NCI-H510A treated with DMSO at 0.1 percent for 48 hours (cell line): ENCODE results near the gene PGC.
A peak's percentile ranks its signal among the peaks of the same experiment; 100 is the strongest.

ENCODE experiments used
- DNase-seq: peaks from one replicate; lab custom pipeline; 2025; lab: John Stamatoyannopoulos, UW

PGC gene

DNA sequence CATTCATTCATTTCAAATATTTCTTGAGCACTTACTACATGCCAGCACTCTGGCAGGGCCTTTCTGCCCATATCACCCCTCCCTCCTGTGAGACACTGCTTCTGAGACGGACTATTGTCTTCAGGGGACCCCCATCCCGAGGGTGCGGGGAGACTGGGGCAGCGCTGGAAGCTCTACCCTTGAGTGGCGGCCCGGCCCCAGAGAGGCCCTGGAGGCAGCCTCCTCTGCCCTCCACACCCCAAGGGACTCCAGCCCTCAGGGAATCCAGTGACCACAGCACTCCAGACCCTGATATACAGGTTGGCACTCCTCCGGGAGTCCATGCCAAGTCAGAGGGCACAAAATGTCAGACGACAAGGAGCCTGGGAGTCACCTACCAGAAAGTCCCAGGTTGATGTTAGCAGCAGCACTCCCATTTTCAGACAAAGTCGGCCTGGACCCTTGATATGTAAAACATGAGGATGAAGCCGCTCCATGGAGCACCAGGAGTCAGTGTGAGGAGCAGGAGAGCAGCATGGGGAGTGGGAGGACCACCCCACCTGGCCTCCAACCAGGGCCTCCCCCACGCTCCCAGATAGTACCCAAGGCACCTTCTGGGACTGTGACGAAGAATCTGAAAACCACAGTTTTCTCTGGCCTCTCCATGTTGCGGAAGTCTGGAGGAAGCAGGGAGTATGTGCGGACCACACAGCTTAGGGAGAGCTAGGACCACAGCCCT lies 32.5 kb downstream of the PGC start:
- no peak for DNase-seq

DNA sequence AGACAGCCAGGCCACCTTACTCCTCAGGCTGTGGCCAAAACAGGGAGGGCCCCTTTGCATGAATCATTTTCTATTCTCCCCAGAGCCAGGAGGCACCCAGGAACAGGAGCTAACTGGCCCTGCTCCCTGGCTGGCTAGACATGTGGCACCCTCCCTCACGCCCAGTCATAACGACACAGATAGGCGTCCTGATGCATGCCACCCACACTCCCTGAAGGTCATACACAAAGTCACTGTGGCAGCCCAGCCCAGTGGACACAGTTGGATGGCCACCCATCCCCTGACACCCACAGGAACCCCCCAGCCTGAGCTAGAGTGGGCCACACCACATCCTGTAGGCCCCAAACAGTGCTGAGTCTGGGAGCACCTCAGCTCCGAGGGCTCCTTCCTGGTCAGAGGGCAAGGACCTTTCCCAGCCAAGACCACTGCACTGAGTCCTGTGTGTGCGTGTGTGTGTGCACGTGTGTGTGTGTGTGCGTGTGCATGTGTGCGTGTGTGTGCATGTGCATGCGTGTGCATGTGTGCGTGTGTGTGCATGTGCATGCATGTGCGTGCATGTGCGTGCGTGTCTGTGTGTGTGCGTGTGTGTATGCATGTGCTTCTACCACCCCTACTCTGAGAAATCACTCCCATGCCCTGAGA lies 33.4 kb downstream of the PGC start:
- no peak for DNase-seq

DNA sequence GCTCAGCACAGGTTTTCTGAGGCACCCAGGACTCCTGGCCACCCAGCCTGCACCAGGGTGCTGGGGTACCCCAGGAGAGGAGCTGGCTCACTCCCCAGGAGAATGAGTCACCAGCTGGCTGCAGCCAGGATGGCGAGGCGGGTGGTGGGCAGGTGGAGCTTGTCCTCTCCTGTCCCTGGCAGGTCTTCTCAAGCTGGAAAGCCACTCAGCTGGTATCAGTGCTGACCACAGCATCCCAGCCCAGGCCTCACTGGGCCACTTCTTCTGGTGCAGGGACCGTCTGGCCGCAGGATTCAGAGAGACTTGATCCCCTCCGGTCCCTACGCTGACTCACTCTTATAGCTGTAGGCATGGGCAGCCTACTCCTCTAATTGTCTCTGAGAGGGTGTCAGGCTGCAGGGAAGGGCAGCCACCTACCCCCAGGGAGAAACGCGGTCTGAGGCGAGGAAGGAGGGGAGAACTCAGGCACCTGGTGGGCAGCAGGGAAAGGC lies 34.0 kb downstream of the PGC start:
- DNase-seq, result no peak

DNA sequence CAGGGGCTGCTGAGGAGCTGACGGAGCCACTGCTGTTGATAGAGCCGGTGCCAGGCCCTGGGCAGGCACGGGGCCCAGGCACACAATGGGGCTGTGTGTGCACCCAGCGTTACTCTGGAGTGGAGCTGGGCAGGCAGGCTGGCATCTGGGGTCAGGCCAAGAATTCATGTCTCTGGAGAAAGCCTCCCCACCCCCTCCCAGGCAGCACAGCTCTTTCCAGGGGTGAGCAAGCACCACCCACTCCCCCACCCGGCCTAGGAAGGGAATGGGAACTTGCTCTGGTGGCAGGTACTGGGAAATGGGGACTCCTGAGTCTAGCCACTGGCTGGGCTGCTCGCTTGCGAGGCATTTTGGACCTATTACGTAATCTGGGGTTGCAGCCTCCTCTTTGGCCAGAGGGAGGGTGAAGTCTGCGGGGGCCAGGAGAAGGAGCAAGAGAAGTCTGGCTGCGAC lies 34.5 kb downstream of the PGC start:
- DNase-seq, result no peak

DNA sequence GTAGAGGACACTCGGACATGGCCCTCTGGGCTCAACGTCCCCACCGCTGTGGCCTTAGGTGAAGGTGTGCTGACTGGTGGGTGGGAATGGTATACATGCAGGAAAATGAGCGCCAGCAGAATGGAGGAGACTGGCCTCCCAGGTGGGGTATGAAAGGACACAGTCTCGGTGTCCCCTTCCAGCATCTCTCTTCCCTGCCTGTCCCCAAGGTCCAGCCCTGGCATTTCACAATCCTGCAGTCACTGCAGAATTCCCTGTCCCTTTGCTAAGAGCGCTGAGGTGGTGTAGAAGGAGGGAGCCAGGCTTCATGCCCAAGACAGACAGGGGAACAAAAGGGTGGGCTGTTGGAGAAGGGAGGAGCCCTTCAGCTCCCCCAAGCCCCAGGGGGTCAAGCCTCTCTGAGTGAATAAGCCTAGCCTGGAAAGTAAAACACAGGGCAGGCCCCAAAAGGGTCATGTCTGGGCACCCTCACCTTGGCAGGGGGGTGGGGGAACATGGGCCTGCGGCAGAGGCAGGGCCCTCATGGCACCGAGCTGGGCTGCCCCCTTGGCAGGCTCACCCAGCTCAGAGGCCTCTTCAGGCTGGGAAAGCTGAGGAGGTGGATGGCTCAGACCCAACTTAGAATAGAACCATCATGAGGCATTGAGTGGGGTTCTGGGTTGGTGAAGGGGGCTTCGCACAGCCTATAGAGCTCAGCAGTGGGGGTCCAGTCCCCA lies 35.7 kb downstream of the PGC start:
- no peak for DNase-seq

DNA sequence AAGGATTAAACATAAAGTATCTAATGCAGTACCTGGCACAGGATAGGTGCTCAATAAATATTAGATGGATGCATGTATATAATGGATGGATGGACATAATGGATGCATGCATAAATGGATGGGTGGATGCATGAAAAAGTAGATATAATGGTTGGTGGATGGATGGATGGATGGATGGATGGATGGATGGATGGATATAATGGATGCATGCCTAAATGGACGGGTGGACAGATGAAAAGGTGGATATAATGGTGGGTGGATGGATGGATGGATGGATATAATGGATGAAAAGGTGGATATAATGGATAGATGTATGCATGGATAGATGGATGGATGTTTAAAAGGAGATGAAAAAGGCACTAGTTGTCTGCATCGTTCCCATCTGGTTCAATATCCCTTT lies 37.8 kb downstream of the PGC start:
- no peak for DNase-seq

DNA sequence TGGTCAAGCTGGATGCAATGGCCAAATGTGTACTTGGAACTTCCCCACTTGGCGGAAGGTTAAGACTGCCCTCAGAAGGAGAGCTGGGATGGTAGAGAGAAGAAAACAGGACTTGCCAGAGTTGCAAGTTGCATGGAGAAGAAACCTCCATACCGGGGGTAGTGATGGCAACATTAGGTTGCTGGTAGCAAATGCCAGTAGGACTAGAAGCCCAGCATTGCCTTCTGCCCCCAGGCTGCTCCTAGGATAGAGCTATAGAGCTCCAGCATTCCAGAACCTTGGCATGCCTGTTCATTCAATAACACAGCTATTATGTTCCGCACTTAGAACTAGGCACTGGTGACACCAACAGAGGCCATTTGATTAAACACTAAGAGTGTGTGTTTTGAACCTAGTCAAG lies 38.3 kb downstream of the PGC start:
- no peak for DNase-seq

DNA sequence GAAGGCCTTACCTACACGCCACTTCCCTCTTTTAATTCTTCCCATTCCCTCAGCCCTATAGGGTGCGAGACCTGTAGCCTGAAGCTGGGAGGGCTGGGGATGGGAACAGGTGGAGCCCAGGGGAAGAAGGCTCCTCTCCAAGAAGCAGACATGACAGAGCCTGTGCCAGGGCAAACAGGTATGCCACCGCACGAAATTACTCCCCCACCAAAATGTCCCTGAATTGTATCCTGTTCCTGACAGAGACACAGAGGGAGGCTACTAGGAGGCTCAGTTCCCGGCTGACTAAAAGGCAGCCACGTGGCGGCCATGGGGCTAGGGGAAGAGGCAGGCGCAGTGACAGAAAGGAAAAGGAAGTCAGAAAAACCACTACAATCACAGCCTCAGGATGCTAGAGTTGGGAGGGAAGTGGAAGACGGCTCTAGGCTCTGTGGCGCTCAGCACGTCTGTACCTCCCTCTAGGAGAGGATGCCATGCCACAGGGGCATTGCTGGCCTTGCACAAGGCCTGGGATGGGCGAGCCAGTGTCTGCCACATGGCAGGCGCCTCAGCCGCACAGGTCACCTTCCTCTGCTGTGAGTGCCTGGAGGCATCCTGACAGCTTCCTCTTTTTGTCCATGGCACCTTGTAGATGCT lies 39.5 kb downstream of the PGC start:
- DNase-seq, result no peak

DNA sequence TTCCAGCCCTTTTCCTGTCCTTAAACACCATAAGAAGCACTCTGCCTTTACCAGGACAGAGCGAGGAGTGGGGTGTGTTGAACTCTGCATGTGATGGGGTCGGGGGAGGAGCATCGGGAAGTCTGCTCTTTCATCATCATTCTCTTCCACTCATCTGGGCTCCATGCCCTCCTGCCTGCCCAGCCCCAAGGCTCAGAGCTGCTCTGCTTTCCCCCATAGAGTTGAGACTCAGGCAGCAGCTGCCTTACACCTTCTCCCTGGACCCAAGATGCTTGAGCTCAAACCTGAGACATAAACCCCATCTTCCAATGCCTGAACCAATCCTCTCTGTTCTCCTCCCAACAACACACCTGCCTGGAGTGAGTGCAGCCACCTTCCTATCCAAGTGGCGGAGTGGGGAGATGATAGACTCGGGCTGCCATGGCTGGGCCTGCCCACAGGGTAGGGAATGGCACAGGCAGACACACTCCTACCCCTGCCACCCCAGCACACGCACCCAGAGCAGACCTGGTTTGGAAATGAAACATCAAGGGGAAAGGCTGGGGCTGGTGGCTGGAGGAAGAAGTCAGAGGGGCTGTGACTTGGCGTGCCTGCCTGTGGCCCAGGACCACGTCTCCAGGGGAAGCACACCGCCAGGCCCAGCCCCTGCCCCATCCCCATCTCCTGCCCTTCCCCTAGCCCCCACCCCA lies 40.2 kb downstream of the PGC start:
- DNase-seq, result peak; percentile 36

DNA sequence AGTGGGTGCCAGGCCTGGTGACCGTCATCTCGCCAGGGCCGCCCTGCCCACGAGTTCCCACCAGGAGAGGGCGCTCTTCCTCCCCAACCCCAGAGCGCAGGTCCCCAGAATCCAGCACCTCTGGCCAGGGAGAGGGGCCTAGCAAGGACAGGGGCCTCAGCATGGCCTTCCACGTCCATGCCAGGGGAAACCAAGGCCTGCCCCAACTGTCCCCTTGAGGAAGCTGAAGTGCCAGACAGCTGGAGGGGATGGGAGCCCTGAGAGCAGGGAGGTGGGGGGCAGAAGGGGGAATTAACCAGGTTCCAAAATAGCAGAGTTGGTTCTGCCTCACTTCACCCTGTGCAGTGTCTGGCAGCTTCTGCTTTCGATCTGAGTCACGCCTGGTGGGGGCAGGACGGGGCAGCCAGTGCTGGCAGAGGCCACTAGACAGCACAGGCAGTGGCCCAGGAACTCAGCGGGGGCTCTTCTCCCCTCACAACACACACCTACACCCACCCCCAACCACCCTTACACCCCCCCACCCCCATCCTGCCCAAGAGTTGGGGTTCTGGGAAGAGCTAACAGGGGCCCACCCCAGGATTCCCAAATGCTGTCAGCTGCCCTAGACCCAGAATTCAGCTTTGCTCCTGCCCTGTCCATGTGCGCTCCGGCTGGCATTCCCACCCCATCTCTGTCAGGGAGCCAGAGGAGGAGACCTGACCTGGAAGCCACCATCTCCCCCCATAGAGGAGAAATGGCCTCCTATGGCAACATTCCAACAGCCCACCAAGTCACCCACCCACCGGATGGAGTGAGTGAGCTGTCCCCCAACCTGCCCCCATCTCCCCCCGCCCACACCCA lies 41.0 kb downstream of the PGC start:
- DNase-seq, result peak; percentile 36

DNA sequence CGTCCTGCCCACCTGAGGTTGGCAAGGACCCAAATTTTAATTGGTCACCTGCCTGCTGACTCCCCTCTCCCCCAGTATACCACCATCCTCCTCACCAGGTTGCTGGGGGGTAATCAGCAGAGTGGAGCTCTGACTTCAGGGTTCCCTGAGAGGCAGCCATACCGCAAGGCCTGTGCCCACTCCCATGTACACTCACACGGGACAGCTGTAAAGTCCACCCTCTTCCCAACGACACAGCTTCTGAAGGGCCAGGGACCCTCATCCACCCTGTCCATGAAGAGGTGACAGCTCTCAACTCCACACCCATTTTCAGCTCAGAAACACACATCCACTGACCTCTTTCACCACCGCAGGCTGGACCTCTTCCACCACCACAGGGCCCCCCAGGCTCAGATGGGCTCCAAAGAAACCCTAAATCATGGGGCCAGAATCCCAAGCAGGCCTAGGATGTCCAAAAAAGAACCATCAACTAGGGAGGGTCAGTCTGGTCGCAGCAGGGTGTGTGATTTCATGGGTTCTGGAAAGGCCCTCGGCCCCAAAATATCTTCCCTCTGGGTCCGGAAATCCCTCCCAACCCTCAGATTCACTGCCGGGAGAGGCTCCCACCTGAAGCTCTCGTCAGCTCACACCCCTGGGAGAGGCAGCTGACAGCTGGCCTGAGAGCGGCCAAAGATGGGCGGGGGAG lies 41.7 kb downstream of the PGC start:
- no peak for DNase-seq

DNA sequence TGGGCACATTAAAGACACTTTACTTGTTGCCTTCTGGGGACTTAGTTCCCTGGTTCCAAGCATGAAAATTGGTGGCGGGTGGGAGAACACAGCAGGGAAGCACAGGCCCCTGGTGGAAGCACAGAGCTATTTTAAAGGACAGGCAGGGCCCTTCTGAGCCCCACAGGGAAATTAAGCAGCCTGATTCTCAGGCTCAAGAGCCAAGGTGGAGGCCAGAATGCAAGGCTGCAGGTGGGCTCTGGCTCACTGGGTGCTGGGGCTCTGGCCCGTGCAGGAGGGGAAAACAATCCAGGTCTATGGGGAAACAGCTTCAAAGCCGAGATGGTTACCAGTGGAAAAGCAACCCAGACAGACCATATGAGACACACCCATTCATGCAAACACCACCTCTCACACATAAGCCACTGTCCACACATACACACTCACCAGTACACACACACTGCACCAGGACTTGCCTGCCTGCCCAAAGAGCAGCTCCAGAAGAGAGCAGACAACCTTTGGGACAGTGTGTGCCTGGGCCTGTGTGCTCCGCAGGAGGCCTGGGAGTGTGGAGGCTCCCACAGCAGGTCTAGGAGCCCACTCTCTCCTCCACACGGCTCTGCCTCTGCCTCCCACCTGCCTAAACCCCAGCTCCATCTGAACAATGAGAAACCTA lies 42.4 kb downstream of the PGC start:
- no peak for DNase-seq

DNA sequence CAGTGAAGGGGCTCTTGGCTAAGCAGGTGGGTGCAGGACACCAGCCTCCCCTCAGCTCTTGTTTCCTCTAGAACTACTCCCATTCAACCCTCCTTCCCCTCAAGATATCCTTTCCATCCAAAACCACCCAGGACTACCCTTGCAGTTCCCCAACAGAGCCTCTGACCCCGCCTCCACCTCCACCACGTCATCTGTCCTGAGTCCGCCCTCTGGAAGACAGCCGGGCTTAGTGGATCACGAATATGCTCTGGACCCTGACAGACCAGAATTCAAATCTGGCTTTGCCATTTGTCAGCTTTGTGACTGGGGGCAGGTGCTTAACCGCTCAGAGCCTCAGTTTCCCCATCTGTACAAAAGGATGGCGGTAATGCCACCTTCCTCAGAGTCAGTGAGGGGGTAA lies 43.2 kb downstream of the PGC start:
- no peak for DNase-seq

DNA sequence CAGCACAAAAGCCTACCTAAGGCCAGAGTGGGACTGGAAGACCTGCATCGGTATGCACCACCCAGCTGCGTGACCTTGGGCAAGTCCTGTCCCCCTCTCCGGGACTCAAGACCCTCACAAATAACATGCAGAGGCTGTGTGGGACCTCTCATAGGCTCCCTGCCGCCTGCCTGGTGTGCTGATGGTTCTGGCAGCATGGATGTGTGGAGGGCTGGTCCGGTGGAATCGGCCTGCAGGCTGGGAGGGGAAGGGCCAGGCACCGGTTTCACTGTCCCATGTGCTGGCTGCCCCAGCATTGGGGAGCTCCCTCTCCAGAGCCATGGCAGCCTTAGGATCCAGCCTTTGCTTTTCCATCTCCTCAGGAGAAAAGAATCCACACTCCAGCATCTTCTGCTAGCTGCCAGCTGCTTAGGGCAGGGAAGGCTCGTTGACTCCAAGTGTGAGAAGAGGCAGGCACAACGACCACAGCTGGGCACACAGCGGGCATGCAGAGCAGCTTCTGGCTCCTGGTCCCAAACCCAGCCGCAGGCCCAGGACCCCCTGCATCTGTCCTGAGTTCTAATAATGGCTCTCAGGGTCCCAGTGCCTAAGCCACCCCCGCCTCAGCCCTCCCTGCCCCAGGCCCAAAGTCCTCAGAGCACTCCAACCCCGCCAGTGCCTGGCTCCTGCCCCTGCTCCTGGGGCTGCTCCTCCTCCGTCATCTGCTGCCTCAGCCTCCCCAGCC lies 44.3 kb downstream of the PGC start:
- no peak for DNase-seq

DNA sequence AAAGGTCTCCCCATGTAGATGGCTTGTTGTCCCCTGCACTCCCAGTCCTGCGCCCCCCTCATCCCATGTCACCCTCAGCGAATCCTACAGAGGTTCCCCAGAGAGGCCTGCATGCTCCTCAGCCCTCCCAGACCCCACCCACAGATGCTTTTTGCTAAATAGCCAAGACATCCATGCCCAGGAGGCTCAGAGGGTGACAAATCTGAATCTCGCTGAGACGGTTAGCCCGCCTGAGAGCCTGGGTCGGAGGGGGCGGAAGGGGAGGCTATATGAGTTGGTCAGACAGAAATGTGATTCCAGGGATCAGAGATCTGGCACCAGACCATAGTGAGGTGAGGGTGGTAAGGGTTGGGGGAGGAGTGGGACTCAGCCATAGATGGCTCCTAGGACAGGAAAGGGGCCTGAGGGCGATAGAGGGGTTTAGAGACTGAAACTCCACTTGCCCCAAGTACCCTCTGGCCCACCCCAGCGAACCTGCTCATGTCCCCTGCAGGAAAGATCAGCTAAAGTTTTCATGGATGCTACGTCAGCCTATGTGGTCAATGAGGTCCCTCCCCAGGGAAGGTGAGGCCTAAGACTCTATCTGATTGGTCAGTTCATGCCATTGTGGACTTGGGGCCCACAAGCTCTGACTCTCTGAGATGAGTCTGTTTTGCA lies 45.0 kb downstream of the PGC start:
- DNase-seq, result no peak

DNA sequence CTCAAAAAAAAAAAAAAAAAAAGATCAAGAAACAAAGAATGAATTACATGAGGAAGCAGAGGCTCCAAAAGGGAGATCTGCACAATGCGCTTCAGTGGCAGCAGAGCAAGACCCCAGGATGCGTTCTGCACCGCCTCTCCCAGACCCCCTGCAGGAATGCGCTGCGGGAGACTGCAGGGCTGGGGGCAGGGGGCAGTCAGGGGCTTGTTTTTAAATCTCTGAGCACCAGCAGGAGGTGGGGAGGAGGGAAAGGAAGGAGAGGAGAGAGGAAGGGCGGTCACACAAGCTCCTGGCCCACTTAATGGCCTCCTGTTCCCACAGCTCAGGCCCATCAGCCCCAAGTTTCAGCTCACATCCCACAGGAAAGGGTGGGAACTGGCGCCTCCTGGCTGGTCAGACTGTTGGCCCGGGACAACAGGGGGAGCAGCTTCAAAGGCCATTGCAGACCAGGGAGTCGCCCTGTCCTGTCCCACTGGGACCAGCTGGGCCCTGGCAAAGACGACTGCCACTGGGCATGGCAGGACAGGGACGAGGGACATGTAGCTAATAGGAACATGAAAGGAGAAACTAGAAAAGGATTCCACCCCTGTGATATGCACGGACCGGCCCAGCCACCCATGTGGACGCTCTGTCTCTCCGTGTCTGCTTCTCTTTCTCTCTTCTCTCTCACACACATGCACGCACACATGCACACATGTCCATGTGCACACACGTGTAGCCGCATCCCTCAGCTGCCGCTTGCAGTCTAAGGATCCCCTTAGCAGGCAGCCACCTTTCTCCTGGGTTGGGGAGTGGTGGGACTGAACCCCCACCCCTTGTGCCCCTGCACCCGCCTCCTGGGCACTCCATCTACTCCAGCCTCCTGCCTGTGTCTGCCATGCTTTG lies 46.5 kb downstream of the PGC start:
- DNase-seq, result no peak

DNA sequence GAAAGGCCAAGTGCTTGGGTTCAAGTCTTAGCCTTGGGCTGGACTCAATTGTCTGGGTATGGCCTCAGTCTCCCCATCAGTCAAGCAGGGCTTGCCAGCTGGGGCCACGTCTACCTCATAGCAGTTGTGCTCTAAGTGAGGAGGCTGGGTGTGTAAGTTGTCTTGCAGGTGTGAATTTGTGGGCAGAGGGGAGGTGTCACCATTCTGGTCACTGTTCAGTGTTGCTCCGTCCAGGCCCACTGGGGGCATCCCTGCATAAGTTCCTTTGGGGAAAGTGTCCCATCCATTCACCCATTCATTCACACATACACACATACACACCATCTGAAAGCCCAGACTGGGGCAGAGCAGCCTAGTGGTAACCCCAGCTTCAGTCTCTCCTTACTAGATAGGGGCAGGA lies 48.1 kb downstream of the PGC start:
- no peak for DNase-seq
